Stimulated activated naive CD8-positive, alpha-beta T cell treated with anti-CD3 and anti-CD28 coated beads, Interleukin-15, Interleukin-2, amounts not matched to agents 100 U/mL and 50 U/mL, for 24 hours (primary cell): ENCODE measurements around the gene ATOH1.
A peak's percentile ranks its signal among the peaks of the same experiment; 100 is the strongest.

Experiments
- ATAC-seq: fragments of 150-1000 bp; cut with Tn5 transposase; one replicate; pipeline ENCODE4 v1.10.0; 2021
- DNase-seq: peaks from one replicate; pipeline ENCODE4 v3.0.0; 2021

ATOH1 gene, protein sequence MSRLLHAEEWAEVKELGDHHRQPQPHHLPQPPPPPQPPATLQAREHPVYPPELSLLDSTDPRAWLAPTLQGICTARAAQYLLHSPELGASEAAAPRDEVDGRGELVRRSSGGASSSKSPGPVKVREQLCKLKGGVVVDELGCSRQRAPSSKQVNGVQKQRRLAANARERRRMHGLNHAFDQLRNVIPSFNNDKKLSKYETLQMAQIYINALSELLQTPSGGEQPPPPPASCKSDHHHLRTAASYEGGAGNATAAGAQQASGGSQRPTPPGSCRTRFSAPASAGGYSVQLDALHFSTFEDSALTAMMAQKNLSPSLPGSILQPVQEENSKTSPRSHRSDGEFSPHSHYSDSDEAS

DNA sequence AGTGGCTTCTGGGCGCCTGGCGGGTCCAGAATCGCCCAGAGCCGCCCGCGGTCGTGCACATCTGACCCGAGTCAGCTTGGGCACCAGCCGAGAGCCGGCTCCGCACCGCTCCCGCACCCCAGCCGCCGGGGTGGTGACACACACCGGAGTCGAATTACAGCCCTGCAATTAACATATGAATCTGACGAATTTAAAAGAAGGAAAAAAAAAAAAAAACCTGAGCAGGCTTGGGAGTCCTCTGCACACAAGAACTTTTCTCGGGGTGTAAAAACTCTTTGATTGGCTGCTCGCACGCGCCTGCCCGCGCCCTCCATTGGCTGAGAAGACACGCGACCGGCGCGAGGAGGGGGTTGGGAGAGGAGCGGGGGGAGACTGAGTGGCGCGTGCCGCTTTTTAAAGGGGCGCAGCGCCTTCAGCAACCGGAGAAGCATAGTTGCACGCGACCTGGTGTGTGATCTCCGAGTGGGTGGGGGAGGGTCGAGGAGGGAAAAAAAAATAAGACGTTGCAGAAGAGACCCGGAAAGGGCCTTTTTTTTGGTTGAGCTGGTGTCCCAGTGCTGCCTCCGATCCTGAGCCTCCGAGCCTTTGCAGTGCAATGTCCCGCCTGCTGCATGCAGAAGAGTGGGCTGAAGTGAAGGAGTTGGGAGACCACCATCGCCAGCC is at the start of gene ATOH1:
ATOH1 (plus strand) TSS at position 422 of the 663 bp plus-strand sequence; CDS start at position 596, 174 bp downstream.
- ATAC-seq = no peak
- no peak for DNase-seq

DNA sequence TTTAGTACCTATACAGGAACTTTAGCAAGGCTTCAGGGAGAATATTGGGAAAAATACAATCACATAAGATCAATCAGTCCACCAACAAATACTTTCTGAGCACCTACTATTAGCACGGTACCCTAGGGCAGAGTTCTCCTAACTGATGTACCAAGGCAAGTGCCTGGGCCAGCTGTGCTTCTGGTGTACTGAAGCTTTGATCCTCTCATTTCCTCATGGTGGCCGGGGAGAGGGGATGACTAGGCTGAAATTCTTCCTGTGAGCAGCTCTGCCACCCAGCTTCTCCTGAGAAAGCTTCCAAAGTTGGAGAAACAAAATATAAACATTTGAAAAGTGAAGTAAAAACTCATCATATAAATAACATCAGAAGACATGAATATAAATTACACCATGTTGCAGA is 49.3 kb upstream of the ATOH1 start:
- no peak for DNase-seq
- ATAC-seq = no peak

DNA sequence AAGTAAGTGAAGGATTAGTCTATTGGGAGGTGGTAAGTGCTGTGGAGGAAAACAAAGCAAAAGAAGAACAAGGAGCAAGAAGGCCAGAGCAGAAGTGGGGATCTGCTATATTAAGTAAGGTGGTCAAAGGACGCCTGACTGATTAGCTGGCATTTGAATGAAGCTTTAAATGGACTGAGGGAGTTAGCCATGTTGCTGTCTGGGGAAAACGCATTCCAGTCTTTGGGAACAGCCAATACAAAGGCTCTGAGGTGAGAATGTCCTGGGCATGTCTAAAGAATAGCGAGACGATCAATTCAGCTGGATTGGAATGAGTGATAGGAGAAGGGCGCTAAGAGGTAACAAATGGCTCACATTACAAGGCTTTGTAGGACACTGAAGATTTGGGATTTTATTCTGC is 48.5 kb upstream of the ATOH1 start:
- ATAC-seq = no peak
- DNase-seq = no peak

DNA sequence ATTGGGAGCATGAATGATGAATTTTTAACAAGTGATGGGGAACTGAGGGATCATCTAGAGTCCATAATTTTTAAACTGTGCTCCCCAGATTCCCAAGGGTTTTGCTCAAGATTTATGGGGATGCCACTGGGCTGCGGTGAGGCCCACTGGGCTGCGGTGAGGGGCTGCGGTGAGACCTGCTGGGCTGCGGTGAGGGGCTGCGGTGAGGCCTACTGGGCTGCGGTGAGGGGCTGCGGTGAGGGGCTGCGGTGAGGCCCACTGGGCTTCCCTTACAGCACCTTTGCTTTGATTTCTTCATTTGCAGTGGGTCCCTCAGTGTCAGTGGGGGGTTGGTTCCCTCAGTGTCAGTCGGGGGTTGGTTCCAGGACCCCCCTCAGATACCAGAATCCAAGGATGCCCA is 47.4 kb upstream of the ATOH1 start:
- DNase-seq = no peak
- no peak for ATAC-seq

DNA sequence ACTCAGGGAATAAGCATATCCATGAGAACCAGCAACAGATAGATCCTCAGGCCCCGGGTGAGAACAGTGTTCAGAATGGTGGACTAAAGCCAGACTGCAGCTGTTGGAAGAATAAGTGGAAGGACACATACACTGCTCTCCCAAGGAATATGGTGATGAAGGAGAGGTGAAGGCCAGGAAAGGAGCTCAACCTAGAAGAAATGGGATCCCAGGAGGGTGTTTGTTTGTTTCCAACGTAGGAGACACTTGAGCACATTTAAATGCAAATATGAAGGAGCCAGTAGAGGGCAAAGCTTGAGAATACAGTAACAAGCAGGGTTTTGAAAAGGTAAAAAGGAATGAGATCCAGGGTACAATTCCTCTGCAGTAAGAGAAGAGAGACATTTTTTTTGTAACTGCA is 42.4 kb upstream of the ATOH1 start:
- no peak for ATAC-seq

DNA sequence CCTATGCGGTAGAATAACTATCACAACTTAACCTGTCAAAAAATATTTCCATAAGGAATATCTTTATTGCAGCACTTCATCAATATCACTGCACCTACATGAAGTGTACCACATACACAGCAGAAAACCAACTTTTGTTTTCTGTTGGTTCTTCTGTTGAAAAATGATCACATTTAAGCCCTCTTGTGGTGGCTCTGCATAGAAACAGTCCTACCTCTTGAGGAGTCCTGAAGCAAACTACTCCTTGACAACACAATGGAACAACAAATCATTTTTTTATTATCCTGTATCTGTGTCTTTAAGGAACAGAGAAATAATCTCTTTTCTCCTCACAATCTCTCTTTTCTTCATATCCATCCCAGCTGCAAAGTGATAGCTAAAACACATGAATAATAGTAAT is 39.8 kb upstream of the ATOH1 start:
- no peak for DNase-seq

More for the DNA sequence above, 42.4 kb upstream of the ATOH1 start:
- no peak for DNase-seq

DNA sequence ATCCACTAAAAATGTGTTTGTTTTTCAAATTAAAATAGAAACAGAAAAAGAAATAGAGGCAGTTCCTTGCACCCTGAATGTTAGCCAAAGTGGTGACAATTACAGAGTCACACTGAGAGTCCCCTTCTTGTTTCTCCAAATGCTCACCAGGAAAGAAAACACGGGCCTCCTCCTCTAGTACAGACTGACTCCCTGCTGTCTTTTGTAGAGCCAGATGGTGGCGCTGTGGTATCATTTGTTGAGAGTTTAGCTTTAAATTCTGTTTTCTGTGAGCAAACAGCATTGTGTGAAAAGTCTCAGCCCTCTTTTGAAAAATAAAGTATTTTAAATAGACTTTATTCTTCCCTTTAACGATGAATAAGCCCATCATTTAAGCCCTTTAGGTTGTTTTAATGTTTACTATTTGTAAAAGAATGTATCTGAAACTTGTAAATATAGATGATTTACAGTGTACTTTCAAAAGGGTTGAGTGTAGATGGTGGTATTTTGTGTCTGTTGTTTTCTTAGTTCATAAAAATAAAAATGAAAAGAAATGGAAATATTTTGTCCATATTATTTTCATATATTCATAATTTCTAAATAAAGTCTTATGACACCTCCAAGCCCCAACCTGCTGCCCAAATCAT is 36.9 kb upstream of the ATOH1 start:
- ATAC-seq = peak; percentile 36

More for the DNA sequence above, 39.8 kb upstream of the ATOH1 start:
- ATAC-seq = no peak

DNA sequence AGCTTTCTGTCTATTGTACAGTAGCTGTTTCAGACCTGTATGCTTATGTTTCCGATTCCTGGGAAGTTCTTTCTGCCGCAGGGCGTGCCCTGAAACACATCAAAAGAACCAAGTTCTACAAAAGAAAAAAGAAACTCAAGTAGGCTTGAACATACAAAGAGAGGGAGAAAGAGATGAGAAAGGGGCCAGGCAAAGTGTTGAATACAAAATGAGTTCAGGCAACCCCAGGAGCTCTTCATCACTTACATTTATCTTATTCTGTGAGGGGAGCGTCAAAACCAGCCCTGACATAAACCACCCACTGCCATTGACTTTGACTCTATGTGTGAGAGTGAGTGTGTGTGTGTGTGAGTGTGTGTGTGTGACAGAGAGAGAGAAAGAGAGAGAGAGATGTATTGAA is 26.5 kb upstream of the ATOH1 start:
- no peak for ATAC-seq
- no peak for DNase-seq

More for the DNA sequence above, 36.9 kb upstream of the ATOH1 start:
- DNase-seq = peak; percentile 42

DNA sequence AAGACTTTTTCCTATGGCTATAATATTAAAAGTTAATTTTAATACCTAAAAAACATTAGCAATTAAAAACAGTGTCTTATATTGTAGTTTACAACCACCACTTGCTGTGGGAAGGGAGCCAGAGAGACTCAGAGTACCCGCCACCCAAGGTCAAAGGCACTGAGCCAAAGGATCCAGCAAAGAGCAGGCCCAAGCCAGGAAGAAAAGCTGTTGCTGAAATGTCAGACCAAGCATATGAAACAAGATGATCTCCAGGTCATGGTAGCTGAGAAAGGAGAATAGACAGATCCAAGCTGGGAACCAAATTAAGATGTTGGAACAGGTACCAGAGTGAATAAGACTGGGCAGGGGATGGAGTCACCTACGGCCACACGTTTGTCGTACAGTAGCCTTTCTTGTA is 18.8 kb upstream of the ATOH1 start:
- DNase-seq (no peak), ATAC-seq (no peak)

DNA sequence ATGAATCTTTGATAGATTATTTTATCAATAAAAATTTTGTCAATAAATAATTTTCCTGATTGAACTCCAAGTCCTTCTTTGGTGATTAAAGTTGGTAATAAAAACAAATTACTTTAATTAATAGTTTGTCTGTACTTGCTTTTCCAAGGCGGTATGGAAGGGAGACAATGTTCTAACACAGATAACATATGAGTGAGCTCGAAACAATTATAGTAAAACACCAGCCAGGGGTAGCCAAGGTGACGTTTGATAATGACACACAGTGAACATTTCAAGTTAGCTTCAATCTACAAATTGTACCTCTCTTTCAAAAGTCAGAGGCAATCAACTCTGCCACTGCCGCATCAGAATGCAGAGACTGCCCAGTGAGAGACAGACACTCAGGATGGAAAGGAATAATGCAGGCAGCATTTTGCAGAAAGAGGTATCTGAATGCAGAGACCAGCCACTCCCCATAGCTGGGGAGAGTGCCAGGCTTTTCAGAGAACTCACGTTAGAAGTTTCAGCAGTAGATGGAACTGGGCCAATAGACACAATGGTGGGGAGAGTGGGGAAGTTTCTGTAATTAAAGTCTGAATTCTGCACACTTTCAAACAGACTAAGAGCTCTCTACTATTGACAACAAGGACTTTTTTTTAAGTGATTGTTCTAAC is 18.1 kb upstream of the ATOH1 start:
- no peak for ATAC-seq
- DNase-seq = no peak

DNA sequence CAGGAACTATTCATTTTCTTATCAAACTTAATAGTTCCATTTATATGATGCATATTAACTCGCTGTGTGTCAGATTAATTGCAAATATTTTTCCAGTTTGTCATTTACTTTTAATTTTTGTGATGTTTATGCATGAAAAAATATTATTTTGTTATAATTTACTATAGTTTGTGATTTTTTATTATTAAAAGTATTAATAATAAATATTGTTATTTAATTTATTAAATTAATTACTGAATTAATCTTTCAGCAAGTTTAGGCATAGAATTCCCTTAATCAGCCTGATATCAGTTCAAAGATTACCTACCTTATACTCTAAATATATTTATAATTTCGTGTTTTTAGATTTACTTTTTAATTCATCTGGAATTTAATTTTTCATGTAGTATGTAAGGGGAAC is 15.5 kb upstream of the ATOH1 start:
- DNase-seq = no peak

DNA sequence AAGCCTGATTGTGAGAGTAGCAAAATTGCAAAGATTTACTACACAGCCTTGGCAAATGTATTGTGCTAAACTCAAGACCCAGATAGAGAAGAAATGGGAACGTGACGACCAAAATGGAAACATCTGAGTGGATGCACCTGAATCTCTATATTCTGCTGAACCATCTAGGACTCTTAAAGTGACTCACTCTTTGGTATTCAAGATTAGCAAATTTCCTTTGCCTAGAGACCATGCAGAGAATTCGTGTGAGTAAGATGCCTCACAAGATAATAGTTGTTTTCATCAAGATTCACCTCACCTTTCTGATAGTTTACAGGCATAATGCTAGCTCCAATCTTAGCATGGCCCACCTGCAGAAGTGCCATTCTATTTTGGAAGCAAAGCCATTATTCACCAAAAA is 14.4 kb upstream of the ATOH1 start:
- ATAC-seq = no peak
- no peak for DNase-seq

More for the DNA sequence above, 15.5 kb upstream of the ATOH1 start:
- no peak for ATAC-seq

DNA sequence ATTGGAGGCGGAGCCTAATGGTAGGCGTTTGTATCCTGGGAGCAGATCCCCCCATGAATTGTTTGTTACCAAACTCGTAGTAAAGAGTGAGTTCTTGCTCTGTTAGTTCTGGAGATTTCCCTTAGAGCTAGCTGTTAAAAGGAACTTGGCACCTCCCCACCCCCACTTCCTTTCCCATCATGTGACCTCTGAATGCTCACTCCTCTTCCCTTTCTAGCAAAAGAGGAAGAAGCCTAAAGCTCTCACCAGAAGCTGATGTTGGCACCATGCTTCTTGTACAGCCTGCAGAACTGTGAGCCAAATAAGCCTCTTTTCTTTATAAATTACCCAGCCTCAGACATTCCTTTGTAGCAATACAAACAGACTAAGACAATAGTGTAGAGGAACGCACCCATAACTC is 13.8 kb upstream of the ATOH1 start:
- DNase-seq (no peak), ATAC-seq (no peak)

DNA sequence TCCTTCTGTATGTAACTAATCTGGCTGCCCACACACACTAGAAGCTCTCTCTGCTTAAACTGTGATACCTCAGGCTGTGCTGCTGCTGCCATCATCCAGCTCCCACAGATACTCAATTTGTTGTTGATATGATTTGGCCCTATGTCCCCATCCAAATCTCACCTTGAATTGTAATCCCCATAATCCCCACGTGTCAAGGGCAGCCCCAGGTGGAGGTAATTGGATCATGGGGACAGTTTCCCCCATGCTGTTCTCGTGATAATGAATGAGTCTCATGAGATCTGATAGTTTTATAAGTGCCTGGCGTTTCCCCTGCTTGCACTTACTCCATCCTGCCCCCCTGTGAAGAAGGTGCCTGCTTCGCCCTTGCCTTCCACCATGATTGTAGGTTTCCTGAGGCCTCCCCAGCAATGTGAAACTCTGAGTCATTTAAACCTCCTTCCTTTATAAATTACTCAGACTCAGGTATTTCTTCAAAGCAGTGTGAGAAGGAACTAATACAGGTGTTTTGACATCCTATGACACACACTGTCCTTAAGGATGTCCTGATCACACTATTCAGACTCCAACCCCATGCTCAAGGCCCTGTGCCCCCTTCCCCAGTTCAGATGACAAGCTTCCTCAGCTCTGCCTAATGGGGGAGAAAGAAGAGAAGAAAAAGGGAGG is 2.9 kb upstream of the ATOH1 start:
- ATAC-seq (no peak), DNase-seq (no peak)

DNA sequence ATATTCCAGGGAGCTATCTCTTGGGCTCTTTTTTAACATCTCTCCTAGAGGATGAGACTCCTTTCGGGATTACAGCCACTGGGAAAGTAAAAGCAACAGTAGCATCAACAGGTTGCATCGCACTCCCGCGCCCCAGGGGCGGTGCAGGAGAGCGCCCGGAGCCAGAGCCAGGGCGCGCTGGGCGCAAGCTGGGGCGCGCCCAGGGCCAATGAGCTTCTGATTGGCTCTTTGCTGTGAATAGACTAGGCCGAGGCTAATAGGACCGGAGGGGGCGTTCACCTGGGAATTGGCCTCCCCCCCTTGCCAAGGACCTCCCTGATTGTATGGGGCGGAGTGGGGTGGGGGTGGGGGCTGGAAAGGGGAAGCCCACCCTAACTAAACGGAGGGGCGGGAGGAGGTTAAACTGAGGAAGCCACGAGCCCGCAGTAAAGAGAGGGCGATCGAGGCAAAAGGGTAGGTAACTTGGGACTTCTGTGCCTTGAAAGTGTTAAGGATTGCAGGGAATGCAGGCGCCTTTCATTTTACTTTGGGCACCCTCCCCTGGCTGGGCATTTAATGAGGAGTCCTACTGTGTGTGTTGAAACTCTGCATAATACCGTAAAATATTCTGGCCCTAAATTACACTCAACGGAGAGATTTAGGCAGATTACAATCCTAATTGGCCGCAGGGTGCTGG is 1.1 kb upstream of the ATOH1 start:
- no peak for DNase-seq
- ATAC-seq = no peak

DNA sequence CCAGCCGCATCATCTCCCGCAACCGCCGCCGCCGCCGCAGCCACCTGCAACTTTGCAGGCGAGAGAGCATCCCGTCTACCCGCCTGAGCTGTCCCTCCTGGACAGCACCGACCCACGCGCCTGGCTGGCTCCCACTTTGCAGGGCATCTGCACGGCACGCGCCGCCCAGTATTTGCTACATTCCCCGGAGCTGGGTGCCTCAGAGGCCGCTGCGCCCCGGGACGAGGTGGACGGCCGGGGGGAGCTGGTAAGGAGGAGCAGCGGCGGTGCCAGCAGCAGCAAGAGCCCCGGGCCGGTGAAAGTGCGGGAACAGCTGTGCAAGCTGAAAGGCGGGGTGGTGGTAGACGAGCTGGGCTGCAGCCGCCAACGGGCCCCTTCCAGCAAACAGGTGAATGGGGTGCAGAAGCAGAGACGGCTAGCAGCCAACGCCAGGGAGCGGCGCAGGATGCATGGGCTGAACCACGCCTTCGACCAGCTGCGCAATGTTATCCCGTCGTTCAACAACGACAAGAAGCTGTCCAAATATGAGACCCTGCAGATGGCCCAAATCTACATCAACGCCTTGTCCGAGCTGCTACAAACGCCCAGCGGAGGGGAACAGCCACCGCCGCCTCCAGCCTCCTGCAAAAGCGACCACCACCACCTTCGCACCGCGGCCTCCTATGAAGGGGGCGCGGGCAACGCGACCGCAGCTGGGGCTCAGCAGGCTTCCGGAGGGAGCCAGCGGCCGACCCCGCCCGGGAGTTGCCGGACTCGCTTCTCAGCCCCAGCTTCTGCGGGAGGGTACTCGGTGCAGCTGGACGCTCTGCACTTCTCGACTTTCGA is 654 bp downstream of the ATOH1 start:
- ATAC-seq (peak; percentile 23), DNase-seq (peak; percentile 5)

DNA sequence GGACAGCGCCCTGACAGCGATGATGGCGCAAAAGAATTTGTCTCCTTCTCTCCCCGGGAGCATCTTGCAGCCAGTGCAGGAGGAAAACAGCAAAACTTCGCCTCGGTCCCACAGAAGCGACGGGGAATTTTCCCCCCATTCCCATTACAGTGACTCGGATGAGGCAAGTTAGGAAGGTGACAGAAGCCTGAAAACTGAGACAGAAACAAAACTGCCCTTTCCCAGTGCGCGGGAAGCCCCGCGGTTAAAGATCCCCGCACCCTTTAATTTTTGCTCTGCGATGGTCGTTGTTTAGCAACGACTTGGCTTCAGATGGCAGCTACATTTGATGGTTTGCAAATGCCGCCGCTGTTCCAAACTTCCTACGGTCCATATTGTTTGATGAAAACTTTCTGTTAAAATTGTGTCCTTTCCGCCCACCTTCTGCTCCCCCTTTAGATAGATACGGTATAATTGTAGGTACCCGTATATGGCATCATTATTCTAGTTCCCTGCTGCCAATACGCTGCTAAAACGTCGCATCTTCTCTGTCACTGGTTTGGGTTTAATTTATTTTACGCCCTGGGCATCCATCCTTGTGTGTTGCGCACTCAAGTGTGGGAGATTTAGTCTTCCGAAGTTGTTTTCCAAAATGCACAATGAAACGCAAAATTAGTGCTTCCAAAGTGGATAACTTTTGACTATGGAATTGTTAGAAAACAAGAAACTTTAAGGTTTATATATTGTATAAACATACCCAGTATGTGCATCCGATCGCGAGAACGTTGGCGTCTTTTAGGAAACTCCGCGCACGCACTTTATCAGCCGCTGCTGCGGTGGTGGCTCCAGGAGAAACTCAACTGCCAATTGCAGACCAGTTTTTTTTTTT is 1.5 kb downstream of the ATOH1 start:
- DNase-seq (no peak), ATAC-seq (no peak)

DNA sequence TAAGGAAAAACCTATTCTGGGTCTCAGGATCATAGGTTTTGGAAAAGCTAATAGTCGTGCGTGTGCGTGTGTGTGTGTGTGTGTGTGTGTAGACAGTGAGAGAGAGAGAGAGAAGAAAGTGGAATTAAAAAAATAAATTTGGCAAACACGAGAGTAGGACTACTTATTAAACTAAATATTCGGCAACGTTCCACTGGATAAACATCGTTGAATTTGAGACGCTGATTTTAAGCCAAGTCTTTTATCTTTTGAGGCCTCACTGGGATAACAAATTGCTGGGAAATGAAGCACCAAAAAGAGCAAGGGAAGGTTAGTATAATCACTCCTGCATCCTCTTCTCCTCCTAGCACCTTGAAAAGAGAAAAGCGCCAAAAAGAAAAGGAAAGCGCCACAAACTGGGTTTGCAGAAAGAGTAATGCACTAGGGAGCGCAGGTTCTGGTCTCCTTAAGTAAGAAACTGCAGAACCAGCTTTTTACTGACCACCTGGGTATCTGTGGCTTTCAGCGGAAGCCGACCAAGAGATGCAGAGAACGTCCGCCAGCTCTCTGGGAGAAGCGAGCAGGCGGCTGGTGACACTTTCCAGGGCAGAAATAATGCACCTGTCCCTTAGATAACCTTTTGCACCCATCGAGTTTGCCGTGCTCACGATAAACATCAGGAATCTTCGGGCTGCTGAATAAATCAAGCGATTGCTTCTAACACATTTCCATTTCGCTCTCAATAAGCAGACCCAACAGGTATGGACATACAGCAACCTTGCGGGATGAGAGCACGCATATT is 3.4 kb downstream of the ATOH1 start:
- no peak for ATAC-seq

More for the DNA sequence above, 3.4 kb downstream of the ATOH1 start:
- DNase-seq = no peak
